Stimulated activated CD8-positive, alpha-beta memory T cell treated with anti-CD3 and anti-CD28 coated beads, Interleukin-4, amount 100 ng/mL, for 24 hours (primary cell): ENCODE measurements around the gene NPLOC4.

Experiments
- DNase-seq: peaks from one replicate; pipeline ENCODE4 v3.0.0-alpha.2; 2020; ENCODE audit warnings: low read depth

NPLOC4 gene

GRCh38 chr17:81583589-81584342 lies 53.1 kb downstream of the NPLOC4 start:
- no peak for DNase-seq

DNA sequence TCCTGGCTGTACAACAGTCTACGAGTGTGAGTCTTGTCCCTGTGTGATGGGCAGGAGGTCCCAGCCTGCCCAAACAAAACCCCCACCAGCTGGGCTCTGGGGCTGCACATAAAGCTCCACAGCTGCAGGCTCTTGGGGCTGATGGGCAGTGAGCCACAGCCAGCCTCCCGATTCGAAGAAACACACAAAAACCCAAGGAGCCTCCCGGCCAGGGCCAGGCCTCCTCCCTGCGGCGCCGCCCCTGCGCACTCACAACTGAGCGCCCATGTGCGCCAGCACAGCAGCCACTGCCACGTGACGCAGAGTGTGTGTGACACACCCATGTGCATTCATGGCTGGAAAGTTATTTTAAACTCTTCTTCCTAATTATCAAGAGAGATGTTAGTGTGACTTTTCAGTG lies 54.2 kb downstream of the NPLOC4 start:
- DNase-seq: no peak

GRCh38 chr17:81582341-81582740 lies 54.6 kb downstream of the NPLOC4 start:
- no peak for DNase-seq

- no peak for DNase-seq
Measured at GRCh38 chr17:81581758-81582157, 55.2 kb downstream of the NPLOC4 start.

- no peak for DNase-seq
Measured at GRCh38 chr17:81580481-81580880, 56.4 kb downstream of the NPLOC4 start.

- no peak for DNase-seq
Measured at GRCh38 chr17:81579821-81580321, 57.0 kb downstream of the NPLOC4 start.

DNA sequence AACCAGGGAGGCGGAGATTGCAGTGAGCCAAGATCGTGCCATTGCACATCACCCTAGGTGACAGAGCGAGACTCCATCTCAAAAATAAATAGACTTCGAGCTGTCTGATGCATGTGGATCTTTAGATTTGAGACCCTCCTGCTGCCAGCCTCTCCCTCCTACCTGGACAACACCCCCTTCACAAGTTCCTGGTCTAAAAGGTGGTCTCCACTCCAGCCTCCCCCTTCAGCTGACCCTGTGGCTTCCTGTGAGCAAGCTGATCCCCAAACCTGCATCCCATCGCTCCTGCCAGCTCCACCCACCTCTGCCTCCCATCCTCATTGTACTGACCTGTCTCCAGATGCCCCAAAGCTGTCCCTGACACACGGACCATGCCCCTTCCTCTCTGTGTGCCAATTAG lies 57.6 kb downstream of the NPLOC4 start:
- DNase-seq: no peak

DNA sequence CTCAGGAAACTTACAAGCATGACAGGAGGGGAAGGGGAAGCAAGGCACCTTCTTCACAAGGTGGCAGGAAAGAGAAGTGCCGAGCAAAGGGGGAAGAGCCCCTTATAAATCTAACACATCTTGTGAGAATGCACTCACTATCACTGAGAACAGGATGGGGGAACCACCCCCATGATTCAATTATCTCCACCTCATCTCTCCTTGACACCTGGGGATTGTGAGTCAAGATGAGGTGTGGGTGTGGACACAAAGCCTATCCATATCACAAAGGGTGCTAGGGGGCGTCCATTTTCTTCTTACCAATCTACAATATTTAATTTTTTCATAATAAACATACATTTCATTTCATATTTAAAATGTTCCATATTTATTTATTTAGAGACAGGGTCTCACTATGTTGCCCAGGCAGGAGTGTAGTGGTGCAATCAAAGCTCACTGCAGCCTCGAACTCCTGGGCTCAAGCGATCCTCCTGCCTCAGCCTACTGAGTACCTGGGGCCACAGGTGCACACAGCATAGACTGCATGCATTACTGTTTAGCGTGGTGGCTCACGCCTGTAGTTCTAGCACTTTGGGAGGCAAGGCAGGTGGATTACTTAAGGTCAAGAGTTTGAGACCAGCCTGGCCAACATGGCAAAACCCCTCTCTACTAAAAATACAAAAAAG lies 58.2 kb downstream of the NPLOC4 start:
- no peak for DNase-seq

GRCh38 chr17:81578038-81578441 lies 58.9 kb downstream of the NPLOC4 start:
- DNase-seq: no peak

GRCh38 chr17:81577278-81578000 lies 59.5 kb downstream of the NPLOC4 start:
- DNase-seq: no peak

- DNase-seq: no peak
Measured at GRCh38 chr17:81576621-81577277, 60.2 kb downstream of the NPLOC4 start.

- DNase-seq: no peak
Measured at GRCh38 chr17:81575836-81576235, 61.1 kb downstream of the NPLOC4 start.

- no peak for DNase-seq
Measured at GRCh38 chr17:81574643-81574956, 62.3 kb downstream of the NPLOC4 start.

DNA sequence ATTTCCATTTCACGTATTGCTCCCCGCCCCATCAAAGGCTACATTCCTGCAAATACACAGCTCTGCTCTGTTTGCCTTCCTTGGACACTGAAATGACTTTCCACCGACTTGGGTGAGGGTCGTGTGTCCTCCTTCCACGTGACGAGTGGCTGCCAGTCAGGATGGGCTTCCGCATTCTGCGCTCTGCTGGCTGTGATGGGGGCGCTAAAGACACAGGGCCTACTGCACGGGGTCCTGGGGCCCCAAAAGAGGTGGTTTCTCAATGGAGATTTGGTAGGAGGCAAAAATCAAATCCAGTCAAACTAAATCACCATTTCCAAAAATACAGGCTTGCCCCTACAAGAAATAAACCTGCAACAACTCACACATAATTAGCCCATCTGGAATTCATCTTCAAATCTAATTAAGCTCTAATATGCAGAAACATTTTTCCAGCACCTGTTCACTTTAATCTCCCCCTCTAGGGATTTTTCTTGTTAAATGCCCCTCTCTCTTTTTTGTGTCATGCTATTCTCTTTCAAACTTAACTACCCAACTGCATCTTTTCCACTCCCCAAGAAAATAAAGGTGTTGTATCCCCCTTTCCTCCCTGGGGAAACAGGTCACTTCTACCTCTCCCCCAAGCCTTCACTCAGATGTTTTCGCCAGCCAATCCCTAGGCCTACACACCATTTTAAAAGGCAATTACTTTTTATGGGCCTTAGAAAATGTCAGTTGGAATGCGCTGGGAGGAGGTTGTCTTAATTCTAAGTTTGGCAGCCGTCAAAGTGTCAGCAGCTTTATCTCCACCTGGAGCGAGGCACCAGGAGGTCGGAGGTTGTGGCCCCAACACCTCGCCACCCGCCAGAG lies 62.9 kb downstream of the NPLOC4 start:
- no peak for DNase-seq

GRCh38 chr17:81572563-81573168 lies 64.2 kb downstream of the NPLOC4 start:
- DNase-seq: no peak

GRCh38 chr17:81570964-81571363 lies 65.9 kb downstream of the NPLOC4 start:
- no peak for DNase-seq

DNA sequence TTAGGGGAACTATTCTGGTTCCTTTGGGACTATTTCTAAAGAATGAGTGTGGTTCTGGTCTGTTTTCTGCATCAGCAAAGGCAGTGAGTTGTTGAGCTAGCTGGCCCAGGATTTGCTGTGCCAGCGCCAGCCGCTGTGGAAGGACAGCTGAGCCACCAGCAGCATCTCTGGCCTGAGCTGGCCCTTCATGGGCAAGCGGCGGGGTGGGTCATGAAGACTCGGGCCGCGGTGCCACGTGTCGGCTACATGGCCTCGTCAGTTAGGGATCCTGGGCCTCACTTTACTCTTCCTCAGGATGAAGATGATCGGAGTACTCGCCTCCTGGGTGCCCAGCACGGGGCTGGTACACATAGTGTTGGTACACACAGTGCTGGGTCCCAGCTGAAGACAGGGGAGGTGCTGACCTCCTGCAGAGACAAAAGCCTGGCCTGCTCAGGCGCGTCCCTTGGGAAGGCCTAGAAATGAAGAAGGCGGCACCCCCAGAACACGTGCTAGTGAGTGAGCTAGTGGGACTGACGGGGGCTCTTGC lies 66.9 kb downstream of the NPLOC4 start:
- DNase-seq: no peak

DNA sequence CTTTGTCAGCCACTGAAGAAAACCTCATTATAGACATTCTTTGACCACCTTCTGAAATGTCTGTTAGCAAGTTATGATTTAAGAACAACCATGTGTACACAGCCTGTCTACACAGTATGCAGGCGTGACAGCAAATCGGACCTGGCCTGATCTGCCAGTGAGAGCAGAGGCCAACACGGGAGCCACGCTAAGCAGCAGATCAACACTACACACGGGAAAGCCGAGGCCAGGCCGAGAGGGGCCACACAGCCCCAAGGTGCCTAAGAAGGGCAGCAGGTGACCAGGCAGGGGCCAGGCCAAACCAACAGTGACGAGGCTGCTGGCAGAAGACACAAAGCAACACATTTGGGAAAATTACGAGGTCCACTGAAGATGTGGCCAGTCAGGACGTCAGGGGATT lies 68.5 kb downstream of the NPLOC4 start:
- no peak for DNase-seq

- DNase-seq: no peak
Measured at GRCh38 chr17:81567191-81567590, 69.7 kb downstream of the NPLOC4 start.

GRCh38 chr17:81566461-81567126 lies 70.3 kb downstream of the NPLOC4 start:
- DNase-seq: no peak
